T-helper 1 cell (primary cell): Measurements from ENCODE around the gene TXK.
A peak's percentile ranks its signal among the peaks of the same experiment; 100 is the strongest.

Source experiments
- DNase-seq, 5 donors: peaks; one replicate each; pipeline ENCODE4 v3.0.0-alpha.2; 2012 to 2020

Gene TXK

DNA sequence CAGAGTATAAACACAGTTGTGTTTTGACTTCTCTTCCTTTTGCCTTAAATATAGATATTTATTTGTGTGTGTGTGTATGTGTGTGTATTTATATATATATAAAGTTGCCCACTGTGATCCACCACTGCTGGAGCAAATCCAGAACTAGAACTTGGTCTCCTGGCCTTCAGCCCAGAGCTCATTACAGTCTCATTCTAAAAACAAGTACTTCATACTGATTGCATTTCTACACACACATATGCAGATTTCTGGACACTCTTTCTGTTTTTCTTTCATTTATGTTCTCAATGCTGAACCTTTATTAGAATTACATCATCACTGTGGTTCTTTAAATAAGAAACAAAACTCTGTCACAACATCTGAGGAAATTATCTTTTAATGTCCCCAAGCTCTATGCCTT is 381 bp downstream of the TXK start:
- DNase-seq, result no peak

DNA sequence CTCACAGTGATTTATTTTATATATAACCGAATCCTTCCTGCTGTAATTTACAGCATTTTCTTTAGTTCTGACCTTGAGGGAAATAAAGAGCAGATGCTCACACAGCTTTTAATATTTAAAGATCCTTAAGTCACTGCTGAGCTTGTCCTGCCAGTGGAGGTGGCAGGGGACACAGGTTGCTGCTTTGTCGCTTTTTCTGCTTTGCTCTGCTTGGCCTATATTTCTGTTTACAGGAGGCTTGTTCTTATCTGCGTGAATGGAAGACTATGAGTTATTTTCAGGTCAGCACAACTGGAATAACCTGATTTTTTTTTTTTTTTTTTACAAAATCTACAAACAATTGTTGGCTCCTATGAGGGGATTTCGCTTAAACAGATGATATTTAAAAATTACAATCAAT is 2.3 kb downstream of the TXK start:
- DNase-seq, result no peak

DNA sequence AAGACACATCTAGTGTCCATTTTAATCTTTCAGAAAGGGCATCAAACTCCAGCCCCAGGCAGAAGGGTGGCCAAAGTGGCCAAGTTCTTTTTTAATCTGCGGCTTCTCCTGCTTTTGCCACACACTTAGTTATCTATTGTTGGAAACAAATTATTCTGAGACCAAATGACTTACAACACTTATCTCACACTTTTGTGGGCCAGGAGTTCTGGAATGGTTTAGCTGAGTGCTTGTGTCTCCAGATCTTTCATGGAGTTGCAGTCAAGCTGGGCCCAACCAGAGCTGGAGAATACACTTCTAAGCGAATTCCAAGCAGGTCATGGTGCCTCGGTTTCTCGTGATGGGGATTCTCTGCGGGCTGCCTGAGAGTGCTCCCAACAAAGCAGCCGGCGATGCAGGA is 4.0 kb downstream of the TXK start:
- DNase-seq, result no peak

GRCh38 chr4:48129307-48130014 is 4.6 kb downstream of the TXK start:
- peak in 1 of 5 donors; percentile 81 for DNase-seq

DNA sequence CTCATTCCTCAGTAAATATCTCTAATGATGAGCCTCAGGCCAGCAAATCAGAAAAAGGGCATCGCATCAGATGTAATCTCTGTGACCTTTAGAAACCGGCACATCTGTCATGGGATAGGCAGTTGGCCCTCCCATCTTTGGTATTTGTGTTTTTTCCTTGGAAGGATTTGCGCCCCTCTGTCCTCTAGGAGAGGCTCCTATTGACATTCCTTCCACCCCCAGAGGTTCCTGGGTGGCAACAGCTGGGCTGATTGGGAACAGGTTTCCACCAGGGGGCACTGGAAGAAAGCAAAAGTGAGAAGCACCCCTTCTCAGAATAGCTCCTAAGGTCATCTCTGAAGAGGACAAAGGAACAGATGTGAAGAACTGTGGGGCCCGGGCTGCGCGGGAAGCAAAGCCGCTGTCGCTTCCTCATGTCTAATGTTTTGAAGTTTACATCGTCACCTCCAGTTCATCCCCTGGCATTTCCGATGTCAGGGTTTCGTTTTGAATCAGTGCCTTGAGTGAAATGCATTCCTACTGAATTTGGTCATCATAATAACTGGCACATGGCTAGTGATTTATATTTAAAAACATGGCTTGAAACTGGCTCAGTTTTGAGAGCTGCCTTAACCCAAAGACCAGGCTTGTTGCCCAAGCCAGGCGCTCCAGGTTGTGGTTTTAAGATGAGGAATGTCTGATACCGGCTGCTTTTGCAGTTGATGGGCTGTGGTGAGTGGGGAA is 6.2 kb downstream of the TXK start:
- DNase-seq, result peak; percentile 15 to 93 (median 47)

DNA sequence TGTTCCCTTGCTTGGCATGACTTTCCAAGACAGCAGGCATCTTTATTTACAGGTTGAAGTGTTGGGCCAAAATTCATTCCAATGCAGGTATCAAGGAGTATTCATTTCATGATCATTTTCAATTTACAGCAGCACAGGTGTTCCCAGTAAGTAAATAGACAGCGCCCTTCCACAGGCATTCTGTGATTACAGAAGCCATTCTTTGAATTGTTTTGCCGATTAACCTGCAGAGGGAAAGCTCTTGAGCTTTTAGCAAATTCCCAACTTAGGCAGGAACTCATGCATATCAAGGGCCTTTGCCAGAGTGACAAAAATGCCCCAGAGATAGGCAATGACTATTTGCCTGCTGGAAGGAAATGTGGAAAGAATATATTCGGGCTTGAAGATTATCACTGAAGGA is 6.8 kb downstream of the TXK start:
- DNase-seq, result no peak

DNA sequence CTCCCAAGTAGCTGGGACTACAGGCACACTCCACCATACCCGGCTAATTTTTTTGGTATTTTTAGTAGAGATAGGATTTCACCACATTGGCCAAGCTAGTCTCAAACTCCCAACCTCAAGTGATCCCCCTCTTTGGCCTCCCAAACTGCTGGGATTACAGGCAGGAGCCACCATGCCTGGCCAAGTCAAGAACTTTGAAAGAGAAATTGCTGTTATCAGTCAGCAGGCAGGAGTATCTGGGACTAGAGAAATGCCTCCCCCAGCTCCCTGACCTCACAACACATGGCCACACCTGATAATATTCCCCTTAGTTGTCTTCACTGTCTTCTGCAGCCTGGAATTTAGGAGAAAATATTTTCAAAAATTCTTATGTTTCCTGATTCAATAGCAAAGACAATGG is 7.4 kb downstream of the TXK start:
- no peak for DNase-seq

DNA sequence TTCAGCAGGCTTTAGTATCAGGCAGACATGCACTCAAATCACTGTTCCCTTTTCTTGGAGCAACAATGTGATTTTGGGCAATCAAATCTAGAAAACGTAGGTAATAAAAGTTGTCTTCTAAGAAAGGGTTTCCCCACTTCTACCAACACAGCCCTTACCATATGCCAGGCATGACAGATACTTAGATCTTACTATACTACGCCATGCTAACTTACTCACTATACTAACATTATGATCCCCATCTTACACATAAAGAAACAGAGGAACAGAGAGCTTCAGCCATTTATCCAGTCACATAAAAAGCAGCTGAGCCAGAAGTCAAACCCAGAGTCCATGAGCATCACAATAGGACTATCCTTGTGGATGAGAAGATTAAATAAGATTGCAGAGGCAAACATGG is 9.2 kb downstream of the TXK start:
- no peak for DNase-seq

DNA sequence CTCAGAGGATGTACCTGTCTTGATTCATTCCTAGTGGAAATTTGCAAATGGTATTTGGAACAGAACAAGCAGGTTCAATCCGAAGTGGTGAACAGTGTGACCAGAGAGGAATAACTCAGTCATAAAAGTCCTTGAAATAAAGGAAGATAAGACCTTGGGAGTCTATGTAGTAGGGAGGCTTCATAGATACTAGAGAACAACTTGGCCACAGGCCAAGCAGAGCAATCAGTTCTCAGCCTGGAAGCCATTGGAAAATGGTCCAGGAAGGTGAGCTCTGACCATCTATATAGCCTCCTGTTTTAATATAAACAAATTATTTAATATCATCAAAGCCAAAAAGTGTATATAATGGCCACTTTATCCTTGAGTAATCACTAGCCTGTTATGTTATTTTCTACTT is 11.3 kb downstream of the TXK start:
- DNase-seq, result no peak

GRCh38 chr4:48121180-48121579 is 12.9 kb downstream of the TXK start:
- no peak for DNase-seq

- no peak for DNase-seq
Measured at GRCh38 chr4:48120132-48120531, 13.9 kb downstream of the TXK start.

- no peak for DNase-seq
Measured at GRCh38 chr4:48119646-48120045, 14.4 kb downstream of the TXK start.

- no peak for DNase-seq
Measured at GRCh38 chr4:48118081-48118480, 16.0 kb downstream of the TXK start.

DNA sequence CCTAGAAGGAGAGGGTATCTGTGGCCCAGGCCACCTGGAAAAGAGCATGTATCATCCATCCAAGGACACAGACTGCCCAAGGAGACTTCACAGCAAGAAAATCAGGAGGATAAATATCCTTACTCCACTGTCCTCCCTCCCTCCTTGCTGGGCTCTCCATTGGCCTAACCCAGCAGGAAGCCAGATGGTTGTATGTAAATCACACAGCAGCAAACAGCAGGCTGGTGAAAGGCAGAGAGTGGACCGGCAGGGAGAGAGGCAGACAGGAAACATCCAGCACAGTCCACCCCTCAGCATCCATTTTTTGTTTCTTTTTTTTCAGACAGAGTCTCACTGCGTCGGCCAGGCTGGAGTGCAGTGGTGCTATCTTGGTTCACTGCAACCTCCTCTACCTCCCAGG is 17.5 kb downstream of the TXK start:
- no peak for DNase-seq

GRCh38 chr4:48114412-48114811 is 19.6 kb downstream of the TXK start:
- DNase-seq, result no peak

DNA sequence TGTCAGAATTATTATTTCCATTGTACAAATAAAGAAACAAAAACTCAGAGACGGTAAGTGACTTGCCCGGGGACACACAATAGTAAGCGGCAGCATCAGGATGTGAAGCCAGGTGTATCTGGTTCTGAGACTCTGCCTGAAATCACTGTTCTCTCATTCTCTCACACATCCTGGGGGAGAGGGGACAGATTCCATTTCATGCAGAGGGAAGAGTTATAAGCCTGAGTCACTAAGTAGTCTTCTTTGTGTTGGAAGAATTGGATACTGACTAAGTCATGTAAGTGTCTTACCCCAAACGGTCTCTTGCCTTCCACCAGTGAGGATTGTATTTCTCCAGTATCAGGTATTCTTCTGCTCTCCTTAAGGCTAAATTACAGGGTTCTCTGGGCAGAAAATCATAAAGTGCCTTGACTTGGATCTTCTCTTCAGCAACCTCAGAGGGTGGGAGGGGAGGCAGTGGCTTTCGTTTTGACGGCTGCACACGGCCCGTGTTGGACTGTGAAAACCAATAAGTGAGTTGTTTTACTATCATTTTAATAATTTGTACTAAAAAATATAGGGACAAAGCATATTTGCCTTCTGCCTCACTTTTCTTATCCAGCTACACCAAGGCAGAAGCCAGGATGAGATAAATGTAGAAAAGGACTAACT is 21.9 kb downstream of the TXK start:
- no peak for DNase-seq

GRCh38 chr4:48110452-48110978 is 23.5 kb downstream of the TXK start:
- DNase-seq, result no peak

DNA sequence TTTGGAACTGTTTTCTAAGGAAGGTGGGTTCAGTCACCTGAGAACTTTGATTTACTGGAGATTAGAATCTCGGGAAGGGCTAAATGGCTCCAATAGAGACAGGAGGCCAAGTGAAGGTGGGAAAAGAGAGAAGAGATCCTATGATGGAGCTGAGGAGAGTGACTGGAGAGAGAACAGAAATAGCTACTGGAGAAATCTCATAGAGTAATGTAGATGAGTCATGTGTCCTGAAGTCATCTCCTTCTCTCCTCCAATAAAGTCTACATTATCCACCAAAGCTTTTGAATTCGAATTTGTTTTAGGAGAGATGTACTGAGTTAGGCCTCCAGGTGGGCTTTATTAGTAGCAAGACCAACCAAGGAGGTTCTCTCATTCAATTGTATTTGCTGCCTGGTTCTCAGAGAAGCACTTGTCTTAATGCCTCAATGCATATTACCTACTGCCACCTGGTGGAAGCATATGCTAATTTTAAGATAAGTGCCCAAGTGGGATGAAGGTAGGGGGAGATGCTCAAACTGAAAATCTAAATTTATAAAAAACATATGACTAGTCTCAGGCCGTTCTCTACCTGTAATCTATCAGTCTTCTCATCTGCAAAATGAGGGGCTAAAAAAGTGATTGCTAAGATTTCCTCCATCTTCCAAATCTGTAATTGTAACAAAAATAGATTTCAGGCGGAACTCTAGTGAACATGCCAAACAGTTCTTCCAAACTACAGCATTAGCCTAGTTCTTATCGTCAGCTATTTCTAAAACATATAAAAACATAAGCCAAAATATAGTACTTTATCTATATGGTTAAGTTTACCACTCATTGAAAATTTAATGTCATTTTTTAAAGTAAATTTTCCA is 24.4 kb downstream of the TXK start:
- DNase-seq, result peak in 1 of 5 donors; percentile 53

DNA sequence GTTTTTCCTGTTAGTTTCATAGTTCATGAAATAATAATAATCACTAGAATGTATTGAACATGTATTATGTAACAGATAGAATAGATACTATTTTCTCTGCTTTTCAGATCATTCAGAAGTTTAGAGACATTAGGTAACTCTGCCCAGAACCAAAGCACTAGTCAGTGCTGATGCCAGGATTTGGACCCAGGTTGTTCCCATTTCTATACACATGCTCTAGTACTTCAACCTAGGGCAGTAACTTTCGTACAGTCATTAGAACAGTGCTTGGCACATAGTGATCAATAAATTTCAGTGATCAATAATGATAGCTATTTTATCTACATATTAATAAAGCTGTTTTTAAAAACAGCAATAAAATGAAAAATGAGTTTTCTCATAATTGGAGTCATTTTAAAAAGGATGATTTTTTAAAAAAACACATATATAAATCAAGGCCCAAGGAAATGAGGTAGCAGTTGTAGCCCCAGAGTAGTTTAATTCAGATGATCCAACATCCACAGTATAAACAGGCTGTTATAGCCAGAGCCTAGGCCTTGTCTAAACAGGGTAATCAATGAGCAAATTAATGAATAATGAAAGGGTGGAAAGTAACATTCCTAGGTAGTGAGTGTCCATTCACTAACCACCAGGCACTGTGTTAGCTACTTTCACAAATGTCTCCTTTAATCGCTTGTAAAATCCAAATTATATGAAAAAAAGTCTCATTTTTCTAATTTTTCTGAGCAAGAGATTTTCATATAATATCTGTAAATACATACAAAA is 25.6 kb downstream of the TXK start:
- DNase-seq, result no peak

DNA sequence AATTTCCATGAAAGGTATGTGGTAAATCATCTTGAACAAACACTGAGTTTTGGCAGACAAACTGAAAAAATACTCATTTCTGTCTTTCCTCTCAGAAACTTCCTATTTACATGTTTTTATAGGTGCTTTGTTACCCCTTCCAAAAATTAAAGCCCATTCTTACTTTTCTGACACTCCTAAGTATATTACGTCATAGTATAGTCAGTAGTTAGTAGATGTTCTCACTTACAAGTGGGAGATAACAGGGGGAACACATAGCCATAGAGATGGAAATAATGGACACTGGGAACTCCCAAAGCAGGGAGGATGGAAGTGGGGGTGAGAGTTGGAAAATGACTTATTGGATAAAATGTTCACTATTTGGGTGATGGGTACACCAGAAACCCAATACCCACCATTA is 28.8 kb downstream of the TXK start:
- DNase-seq, result no peak

DNA sequence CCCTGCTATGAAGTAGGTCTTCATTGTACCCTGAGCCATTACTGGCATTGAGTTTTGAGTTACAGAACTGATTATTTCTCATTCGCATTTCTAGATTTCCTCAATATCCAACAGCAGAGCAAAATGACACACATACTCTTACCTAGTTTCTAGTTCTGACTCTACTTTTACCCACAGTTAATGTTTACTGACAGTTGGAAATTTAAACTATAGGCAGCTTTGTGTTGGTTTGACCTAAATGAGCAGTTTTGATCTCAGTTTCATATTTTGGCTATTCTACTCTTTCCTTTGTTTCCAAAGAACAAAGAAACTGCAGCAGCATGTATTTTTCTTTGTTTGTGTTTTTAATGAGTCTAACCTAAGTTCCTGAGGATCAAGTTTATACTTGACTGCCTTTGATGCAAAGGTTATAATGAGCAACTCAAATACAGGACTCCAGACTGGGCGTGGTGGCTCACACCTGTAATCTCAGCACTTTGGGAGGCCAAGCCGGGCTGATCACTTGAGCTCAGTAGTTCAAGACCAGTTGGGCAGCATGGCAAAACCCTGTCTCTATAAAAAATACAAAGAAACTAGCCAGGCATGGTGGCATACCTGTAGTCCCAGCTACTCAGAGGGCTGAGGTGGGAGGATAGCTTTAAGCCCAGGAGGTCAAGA is 30.4 kb downstream of the TXK start:
- DNase-seq, result peak in 1 of 5 donors; percentile 55

- no peak for DNase-seq
Measured at GRCh38 chr4:48102303-48102702, 31.7 kb downstream of the TXK start.
